ENCODE data around the gene HAUS7.

HAUS7 gene

DNA sequence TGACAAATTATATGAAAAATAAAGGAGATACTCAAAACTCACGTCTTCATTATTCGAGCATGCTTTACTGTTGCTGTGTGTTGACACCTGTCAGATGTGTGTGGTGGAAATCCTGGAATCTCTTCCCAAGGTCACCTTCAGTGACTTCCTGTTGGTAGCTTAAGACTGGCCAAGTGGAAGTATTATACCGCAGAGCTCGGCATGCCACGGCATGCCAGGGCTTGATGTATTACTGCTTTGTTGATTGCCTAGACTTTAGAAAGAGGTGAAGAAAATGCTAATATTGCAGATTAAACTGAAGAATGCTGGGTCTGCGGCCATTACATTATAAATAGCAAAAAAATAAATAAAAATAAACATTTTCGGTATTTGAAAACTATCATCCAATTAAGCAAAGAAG, 29.1 kb downstream of the HAUS7 start:
- FAIRE-seq: no peak

DNA sequence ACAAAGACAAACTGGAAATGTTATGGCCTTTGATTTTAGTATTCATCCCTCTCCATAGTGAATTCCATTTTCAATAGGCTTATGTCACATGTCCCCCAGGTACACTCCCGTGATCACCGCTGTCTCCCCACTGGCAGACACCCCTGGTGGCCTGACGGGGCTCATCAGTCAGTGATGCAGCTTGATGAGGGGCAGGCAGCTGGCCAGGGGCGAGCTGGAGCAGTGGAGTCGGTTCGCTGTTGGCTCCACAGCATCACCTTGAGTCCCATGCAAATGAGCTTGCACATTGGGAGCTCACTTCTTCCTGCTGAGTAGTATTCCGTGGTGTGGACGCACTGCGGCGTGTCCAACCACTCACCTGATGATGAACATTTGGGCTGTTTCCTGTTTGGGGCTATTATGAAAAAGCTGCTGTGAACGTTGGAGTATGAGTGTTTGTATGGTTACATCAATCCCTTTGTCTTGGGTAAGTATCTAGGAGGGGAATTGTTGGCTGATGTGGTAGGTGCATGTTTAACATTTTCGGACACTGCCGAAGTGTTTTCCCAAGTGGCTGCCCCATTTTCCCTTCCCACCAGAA, 29.7 kb downstream of the HAUS7 start:
- FAIRE-seq (no peak), DNase-seq (ENCODE audit: low spot score) (no peak)

More for the DNA sequence above, 29.1 kb downstream of the HAUS7 start:
- no peak for DNase-seq (ENCODE audit: low spot score)

DNA sequence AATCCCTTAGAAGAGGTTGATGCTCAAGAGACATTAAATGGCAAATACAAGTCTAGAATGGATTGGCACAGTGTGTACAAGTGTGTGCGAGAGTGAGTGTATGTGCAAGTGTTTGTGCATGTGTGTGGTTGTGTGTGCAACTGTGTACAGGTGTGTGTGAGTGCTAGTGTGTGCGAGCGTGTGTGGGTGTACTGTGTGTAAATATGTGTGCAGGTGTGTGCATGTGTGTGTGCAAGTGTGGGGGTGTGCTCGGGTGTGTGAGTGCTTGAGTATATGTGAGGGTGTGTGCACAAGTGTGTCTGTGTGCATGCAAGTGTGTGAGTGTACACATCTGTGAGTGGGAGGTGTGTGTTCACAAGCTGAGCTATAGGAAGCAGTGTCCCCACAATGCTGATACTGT, 30.4 kb downstream of the HAUS7 start:
- FAIRE-seq (no peak), DNase-seq (ENCODE audit: low spot score) (no peak)

DNA sequence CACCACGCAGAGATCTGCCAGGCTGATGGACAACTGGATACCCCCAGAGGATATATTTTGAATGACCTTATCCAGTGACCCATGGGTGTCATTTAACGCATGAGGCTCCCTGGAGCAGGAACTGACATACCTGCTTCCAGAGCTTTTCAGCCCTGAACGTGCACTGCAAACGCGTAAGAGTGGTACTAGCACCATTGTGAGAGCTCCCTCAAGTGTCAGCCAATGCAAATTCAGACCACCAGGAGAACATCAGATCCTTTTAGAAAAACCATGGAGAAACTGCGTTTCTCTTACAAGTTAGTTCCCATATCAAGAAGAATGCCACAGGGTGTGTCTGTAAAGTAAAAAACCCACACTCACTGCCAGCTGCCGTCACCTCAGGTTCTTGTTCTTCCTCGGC, 31.8 kb downstream of the HAUS7 start:
- no peak for FAIRE-seq

DNA sequence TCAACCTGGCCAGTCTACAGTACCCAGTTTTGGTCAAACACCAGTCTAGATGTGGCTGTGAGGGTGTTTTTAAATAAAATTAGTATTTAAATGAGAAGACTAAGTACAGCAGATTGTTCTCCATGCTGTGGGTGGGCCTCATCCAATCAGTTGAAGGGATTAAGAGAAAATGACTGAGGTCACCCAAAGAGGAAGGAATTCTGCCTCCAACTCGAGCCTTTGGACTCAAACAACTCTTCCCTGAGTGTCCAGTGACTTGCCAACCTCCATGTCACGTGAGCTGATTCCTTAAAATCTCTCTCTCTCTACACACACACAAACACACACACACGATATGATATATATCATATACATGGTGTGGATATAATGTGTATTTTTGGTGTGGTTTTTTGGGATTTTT, 34.5 kb downstream of the HAUS7 start:
- FAIRE-seq: no peak

More for the DNA sequence above, 31.8 kb downstream of the HAUS7 start:
- DNase-seq (ENCODE audit: low spot score): peak; percentile 4

DNA sequence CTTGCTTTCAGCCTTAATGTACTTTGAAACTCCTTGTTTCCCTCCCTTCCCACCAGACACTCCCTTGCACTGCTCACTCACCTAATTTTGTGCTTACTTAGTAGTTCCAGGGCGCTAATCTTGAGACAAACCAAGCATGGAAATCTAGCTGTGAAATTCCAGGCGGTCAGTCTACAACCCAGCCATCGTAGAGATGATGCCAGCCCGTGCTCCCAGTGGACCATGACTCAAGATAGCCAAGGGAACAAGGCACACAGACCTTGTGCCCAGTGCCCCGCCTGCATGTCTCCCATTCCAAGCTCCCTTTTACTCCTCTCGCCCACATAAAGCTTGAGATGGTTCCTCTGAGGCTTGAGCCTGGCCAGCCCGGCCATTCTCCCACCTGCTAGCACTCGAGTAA, 35.6 kb downstream of the HAUS7 start:
- no peak for FAIRE-seq

More for the DNA sequence above, 34.5 kb downstream of the HAUS7 start:
- DNase-seq (ENCODE audit: low spot score): no peak

DNA sequence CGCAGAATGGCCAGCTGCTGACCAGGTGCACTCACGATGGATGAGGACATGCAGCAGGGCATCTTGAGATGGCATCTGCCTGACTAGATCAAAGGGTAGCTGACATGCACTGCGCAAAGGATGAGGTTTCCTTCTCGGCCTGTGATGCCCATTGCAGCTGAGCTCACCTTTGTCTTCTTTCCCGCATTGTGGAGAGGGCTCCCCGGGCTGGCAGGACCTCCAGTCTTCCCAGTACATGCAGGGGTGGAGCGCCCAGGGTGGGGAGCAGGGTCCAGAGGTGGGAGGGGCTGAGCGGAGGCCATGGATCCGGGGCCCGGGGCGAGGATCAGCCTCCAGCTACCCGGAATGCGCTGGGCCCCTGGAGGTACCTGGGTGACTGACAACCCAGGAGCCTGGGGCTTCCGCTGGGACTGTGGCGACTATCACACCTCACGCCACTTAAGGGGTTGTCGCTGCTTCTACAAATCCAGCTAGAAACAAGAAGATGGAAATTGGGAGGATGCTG, 36.5 kb downstream of the HAUS7 start:
- DNase-seq (ENCODE audit: low spot score) (no peak), FAIRE-seq (no peak)

More for the DNA sequence above, 35.6 kb downstream of the HAUS7 start:
- DNase-seq (ENCODE audit: low spot score): no peak

DNA sequence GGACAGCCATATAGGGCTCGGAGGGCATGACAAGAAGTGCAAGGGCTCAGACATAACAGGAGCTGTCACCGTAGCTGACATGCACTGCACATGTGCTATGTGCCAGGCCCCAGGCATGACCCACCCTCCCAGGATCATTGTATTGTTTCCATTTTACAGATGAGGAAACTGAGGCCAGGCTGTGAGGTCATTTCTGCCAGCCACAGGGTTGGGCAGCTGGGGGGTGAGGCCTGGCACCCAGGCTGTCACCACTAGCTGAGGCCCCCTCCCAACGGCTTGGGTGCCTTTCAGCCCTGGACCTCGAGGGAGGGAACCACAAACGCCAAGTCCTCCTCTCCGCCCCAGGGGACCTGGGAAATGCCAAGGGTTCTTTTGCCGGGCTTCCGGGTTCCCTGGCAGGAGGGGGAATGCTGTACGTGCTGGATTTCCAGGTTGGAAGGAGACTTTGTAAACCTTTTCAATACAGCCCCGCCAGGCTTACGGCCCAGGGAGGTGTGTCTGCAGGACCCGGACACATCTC, 37.2 kb downstream of the HAUS7 start:
- no peak for DNase-seq (ENCODE audit: low spot score)
- no peak for FAIRE-seq

DNA sequence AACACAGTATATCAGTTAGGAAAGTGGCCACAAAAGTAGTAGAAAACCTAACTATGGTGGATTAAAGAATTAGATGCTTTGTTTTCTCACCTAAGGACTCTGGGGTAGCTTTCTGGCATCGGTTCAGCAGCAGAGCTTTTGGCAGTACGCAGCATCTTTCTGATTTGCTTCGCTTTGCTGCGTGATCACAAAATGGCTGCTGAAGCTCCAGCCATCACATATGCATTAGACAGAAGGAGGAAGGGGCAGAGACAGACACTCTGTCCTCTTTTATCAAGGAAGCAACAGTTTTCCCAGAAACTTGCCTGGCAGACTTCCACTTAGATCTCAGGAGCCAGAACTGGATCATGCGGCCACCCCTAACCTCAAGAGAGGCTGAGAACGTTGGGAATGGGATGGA, 39.6 kb downstream of the HAUS7 start:
- FAIRE-seq (no peak), DNase-seq (ENCODE audit: low spot score) (no peak)

DNA sequence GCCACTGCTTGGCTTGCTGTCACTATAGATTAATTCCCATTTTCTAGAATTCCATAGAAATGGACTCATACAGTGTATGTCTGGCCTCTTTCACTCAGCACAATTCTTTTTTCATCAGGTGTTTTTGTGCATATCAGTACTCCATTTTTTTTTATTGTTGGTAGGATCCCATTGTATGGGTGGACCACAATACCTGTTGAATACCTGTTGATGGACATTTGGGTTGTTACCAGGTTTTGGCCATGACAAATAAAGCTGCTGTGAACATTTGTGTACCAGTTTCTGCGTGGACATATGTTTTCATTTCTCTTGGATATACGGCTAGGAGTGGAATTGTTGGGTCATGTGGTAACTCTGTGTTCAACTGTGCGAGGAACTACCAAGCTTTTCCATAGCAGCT, 44.2 kb downstream of the HAUS7 start:
- DNase-seq (ENCODE audit: low spot score) (no peak), FAIRE-seq (no peak)

DNA sequence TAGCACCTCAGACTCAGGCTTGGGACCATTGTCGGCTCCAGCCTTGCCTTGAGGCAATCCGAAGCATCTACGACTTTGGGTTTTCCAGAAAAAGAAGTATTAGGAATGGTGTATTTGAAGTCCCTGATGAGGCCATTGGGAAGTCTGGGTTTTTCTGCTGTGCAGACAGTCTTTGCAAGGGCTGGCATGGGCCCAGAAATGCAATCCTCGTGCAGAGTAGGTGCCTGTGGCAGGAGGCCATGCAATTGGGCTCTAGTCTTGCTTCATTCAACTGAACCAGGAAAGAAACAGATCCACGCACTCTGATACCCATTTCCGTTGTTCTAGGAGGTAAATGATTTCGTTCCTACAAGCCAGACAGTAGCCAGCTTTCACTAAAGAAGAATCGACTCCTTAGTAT, 46.7 kb downstream of the HAUS7 start:
- DNase-seq (ENCODE audit: low spot score) (no peak), FAIRE-seq (no peak)

DNA sequence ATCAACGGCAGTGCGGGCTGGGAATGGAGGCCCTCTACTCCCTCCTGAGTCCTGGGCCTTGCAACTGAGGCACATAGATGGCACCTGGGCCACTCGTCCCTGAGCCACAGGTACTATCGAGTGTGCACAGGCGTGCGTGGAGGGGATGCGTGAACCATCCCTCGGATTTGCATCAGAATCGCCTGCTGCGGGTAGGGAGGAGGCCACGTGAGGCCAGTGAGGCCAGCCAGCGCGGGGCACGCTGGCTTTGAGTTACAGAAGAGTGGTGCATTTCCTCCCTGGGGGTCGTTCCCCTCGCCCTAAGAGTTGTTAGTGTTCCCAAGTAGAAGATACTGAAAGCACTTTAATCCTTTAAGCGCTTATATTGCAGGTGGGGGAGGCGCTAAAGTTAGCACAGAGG, 48.5 kb downstream of the HAUS7 start:
- DNase-seq (ENCODE audit: low spot score): no peak
- FAIRE-seq: no peak

DNA sequence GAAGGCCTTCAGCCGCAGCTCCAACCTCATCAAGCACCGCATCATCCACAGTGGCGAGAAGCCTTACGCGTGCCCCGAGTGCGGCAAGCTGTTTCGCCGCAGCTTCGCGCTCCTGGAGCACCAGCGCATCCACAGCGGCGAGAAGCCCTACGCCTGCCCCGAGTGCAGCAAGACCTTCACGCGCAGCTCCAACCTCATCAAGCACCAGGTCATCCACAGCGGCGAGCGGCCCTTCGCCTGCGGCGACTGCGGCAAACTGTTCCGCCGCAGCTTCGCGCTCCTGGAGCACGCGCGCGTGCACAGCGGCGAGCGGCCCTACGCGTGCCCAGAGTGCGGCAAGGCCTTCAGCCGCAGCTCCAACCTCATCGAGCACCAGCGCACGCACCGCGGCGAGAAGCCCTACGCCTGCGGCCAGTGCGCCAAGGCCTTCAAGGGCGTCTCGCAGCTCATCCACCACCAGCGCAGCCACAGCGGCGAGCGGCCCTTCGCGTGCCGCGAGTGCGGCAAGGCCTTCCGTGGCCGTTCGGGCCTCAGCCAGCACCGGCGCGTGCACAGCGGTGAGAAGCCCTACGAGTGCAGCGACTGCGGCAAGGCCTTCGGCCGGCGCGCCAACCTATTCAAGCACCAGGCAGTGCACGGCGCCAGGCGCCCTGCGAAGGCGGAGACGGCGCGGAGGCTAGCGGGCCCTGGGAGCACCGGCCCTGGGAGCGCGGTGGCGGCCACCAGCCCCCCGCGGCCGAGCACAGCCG, 49.4 kb downstream of the HAUS7 start:
- FAIRE-seq: no peak
- DNase-seq (ENCODE audit: low spot score): no peak

DNA sequence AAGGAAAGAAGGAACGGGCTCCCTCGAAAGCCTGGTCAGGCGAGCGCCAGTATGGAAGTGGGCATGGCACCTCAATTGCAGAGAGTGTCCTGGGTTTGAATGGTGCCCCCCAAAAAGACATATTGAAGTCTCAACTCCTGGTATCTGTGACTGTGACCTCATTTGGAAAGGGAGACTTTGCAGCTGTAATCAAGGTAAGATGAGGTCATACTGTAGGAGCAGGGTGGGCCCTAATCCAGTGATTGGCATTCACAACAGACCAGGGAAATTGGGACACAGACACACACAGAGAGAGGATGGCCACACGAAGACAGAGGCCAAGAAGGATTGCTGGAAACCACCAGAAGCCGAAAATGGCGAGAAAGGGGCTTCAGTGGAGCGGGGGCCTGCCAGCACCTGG, 52.7 kb downstream of the HAUS7 start:
- no peak for DNase-seq (ENCODE audit: low spot score)
- FAIRE-seq: no peak

DNA sequence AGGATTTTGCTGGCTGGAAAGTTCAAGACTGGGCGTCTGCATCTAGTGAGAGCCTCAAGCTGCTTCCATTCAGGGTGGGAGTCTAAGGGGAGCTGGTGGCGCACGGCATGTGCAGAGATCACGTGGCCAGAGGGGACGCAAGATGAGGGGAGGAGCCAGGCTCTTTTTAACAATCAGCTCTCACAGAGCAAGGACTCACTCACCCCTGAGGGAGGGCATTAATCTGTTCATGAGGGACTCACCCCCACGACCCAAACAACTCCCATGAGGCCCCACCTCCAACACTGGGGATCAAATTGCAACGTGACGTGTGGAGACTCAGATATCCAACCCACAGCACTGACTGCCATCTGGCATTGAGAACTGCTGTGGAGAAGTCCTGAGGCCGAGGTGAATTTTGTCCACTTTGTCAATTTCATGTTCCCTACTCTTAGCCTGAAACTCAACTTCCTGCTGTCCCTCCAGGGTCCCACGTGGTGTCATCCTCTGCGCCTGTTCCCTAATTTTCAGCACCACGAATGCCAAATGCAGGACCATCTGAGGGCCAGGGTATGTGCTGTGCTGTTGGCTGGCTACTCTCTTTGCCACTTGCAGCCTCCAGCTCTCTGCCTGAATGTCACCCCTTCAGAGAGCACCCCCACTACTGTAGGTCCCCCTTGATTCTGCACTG, 53.5 kb downstream of the HAUS7 start:
- FAIRE-seq: no peak
- DNase-seq (ENCODE audit: low spot score): no peak

DNA sequence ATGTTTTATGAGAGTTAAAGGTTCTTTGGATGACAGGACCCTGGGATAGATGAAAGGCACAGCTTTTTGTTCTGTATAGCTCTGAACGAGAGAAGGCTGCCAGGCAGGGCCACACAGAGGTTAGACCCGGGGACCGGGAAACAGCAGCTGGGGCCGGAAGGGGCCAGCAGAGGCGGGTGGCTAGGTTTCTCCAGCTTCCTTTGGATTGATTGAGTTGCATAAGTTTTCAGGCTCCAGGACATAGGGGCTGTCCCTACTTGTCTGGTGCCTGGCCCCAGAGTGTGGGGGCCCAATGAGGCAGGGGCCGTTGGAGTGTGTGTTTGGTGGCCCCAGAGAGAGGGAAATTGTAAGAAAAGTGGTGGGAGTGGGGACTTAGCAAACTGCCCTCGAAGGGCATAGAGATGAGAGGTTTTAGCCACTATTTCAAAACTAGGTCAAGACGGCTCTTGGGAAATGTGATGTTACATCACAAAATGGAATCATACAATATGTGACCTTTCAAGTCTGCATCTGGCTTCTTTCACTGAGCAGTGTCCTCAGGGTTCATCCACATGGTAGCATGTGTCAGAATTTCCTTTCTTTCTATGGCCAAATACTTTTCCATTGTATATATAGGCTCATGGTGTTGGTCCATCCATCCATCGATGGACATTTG, 55.4 kb downstream of the HAUS7 start:
- no peak for FAIRE-seq
- no peak for DNase-seq (ENCODE audit: low spot score)

DNA sequence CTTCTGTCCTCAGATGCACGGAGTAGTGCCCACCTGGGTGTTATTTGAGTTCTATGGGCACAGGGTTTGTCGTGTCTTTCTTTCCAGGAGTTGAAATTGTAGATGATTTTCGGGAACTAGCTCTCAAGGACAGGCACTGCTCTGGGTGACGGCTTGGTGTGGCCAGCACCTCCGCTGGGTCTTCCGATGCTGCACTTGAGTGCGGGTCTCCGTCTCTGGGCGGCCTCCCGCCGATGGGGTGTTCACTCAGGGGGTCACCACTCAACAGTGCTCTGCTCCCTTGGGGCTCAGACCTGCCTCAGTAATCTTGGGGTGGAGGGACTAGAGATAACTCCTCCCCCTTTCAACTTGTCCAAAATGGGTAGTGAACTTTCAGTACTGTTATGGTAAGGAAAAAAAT, 56.6 kb downstream of the HAUS7 start:
- FAIRE-seq (no peak), DNase-seq (ENCODE audit: low spot score) (no peak)

DNA sequence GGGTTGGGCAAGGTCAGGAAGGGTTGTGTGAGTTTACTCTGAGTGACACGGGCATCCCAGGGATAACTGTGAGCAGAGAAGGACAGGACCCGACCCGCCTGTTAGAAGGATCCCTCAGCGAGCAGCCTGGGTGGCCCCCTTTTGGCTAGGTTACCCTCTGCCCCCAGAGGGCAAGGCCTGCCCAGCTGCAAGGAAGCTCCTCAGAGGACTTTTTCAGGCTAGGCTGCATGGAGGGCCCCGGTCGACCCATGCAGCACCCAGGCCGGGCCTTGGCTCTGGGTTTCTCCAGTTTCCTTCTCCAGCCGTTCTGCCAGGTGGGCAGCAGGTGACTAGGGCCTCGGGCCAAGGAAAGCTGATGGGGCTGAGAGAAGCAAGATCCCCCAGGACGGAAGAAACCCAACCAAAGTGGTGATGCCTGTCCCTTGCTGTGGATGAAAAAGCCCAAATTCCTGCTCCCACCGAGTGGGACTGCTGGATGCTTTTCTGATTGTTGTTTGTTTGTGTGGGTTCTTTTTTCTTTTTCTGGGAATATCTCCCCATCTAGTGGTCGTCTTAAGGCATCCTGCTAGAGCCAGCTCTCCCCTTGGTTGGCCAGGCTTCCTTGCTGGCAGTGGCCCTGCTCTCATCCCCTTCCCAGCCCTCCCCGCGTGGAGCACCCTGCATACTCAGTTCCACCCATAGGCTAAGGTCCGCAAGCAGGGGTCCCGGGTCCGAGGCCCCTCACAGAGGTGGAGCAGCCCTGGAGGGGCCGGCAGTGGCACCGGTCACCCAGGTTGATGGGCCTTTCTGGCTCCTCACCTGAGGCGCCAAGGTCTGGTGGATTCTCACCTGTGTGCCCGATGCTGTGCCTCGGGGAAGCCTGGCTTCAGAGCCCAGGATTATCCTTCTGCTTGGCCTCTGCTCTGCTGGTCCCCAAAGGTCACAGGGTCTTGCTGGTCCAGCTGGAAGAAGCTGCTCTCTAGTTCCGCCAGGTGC, 57.3 kb downstream of the HAUS7 start:
- DNase-seq (ENCODE audit: low spot score) (no peak), FAIRE-seq (no peak)

DNA sequence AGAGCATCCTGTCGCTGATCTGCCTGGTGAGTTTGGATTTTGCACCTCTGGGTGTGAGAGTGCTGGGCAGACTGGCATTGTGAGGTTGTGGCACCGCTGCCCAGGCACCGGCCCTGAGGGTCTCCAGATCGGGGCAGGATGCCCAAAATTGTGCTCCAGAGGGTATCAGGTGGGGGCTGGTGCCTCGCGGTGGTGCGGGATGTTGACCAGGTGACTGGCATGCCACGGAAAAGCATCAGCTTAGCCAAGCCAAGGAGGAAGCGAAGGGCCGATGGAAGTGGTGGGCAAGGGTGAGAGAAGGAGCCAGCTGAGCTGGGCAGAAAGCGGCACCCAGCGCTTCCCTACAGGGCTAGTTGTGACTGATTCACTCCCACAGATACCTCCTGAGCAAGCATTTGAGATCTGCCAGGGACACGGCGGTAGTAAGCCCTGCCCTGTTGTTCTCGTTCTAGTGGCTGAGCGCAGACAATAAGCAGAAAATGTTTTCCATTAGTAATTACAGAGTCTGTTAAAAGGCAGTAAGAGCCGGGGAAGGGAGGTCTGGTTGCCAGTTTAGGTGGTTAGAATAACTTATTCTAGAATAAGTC, 58.3 kb downstream of the HAUS7 start:
- no peak for DNase-seq (ENCODE audit: low spot score)
- FAIRE-seq: no peak
